HG03520 (cell line): ENCODE measurements around the gene UVRAG.
A peak's percentile ranks its signal among the peaks of the same experiment; 100 is the strongest.

Source experiments
- ATAC-seq: cut with Tn5 transposase; IDR thresholded peaks from one replicate; pipeline ENCODE4 v1.9.1; 2021; ENCODE audit warnings: mild to moderate bottlenecking, moderate library complexity; ENCODE audit not compliant: unreplicated experiment

UVRAG gene

DNA sequence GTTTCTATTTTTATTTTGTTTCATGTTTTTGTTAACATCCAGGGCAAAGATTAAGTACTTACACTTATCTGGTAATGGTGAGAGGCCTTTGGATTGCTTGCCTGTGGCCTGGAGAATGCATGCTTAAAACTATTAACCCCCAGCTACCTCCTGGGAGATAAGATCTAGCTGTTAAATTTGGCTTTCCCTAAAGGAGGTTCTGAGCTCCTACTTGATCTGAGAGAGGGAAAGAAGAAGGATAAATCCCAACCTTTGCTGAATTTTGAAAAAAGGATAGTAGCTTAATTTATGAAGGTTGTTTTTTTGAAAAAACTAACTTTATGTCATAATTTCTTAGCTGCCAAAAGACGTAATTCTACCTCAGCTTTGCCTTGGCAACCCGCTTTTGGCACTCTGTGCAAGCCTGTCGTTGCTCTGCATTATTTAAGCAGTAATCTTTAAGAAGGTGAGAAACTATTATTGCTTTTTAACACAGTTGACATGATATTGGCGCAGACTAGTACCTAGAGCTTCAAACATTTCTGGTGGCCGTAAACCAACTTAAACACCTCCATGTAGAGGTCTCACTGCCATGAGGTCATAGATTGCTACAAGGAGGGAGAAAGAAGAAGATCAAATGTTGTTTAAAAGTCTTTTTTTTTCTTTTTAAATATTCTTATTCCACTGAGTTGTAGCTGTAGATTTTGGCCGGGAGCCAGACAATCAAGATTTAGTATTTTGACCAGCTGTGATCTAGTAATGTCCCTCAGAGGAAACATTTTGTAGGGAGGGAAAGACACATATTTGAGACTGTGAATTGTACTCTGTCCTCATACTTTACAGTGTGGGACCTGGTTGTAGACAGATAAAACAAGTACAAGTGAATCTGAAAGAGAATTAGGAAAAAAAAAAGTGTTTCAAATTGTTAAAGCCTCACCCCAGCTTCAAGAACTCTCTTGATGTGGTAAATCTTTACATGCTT is 316.9 kb downstream of the UVRAG start:
- ATAC-seq, result no peak

DNA sequence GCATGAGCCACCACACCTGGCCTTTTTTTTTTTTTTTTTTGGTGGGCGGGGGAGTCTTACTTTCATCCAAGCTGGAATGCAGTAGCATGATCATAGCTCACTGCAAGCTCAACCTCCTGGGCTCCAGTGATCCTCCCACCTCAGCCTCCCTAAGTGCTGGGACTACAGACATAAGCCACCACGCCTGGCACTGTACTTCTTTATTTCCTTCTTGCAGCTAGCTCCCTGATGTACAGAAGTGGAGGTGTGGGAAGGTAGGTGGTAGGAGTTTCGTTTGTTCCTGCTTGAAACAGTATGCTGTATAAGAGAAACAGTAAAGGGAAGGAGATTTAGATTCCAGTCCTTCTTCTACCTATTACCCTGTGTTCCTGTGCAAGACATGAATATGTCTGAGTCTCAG is 319.2 kb downstream of the UVRAG start:
- ATAC-seq, result no peak

DNA sequence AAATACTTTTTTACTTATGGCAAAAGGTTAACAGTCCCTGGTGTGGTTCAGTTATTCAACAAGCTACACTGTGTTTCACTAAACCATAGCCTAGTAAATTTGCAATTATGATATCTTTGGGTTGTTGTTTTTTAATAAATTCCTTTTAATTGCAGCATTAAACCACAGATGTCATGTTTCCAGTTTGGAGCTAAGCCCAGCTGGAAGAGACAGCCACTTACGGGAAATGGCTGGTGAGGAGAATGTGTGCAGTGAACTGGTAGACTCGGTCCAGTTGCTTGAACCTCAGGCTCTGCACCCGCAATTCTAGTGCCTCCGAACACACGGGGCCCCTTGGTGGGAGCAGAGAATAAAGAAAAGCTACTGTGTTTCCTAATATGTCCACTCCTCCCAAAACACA is 320.5 kb downstream of the UVRAG start:
- ATAC-seq, result no peak

DNA sequence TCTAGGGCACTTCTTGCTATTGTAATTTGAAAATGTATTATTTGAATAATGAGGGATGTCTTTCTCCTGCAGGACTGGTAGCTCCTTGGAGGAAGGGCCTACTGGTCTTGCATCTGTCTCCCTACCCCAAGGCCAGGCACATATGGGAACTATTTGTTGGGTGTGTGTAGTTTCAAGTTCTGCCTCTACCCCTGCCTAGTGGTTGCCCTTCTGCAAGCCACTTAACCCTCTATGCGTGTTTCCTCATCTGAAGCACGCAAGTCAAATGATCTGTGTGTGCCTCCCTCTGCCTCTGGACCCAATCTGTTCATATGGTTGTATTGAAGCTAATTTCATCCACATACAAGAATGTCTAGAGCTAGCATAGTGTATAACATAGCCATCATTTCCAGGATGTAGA is 324.3 kb downstream of the UVRAG start:
- ATAC-seq, result no peak

DNA sequence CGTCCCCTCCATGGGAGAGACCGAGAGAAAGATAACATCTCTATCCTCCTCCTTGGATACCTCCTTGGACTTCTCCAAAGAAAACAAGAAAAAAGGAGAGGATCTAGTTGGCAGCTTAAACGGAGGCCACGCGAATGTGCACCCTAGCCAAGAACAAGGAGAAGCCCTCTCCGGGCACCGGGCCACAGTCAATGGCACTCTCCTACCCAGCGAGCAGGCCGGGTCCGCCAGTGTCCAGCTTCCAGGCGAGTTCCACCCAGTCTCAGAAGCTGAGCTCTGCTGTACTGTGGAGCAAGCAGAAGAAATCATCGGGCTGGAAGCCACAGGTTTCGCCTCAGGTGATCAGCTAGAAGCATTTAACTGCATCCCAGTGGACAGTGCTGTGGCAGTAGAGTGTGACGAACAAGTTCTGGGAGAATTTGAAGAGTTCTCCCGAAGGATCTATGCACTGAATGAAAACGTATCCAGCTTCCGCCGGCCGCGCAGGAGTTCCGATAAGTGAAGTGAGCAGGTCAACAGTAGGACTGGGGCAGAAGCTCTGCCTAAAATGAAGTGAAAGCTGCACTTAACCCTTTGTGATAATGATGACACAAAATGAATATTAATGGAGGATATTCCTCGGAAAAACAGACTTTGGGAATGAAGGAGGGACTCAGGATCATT is 326.0 kb downstream of the UVRAG start:
- no peak for ATAC-seq

DNA sequence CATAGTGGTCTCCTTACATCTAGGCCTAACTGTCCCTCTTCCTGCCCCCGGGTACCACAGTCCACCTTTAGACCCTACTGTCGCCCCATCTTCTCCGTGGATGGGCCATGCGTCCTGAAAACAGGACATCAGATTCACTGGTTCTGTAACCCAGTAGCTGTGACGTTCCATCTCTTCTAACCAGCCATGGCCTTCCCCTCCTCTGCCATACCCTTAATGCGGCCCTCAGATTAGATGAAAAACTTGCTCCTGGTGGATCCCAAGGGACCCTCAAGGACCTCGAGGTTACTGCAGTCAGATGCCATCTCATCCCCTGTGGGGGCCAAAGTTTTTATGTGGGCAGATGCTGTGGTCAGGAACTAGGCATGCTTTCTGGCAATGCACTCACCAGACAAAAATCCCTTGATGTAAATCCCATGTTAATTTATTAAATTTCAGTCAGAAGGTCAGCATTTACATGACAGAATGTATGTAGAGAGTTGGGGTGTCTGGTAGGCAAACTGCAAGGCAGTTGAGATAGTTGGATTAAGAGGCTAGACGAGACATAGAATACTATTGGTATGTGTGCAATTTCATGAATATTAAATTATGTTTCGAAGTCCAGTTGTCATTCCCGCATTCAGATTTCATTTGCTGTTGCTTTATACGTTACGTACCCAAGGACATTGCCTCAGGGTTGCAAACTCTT is 327.0 kb downstream of the UVRAG start:
- ATAC-seq, result no peak

DNA sequence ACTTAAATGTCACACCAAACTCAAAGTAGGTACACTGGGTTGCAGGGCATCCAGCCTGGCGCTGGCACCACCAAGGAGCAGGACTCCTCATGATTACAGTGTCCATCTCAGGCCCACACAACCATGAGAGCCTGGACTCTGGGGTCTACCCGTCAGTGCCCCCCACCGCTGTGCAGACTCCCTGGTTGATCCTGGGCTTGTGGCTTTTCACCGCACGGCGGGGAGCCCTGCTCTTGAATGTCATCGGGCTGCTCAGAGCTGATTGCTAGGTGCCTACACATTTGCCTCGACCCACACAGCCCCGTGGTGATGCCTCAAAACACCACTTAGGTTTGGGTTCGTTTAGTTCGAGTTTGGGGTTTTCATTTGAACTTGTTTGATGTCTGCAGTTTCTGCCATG is 328.3 kb downstream of the UVRAG start:
- no peak for ATAC-seq

DNA sequence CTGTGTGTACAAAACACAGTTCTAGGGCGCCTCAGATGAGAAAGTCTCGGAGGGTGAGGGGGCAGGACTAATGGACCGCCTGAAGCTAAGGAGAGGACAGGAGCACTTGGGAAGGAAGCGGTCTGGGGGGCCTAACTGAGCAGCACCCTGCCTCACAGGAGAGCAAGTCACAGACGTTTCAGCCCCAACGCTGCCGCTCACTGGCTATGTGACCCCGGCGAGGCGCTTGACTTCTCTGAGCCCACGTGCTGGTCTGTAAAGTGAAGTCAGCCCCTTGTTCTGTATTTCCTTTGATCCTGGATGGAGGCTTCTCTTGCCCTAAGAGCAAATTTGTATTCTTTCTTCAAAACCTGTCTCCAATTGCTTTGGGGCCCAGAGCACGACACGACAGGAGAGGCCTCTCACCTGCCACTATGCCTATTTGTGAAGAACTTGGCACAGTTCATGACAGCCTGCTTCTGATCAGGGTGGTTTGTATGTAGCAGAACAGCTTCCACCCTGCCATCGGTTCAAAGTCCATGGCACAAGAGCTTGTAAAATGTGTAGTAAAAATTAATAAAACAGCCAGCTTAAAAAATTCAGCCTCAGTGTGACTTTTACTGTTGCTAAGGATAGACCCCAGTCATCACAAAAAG is 332.2 kb downstream of the UVRAG start:
- ATAC-seq, result no peak

DNA sequence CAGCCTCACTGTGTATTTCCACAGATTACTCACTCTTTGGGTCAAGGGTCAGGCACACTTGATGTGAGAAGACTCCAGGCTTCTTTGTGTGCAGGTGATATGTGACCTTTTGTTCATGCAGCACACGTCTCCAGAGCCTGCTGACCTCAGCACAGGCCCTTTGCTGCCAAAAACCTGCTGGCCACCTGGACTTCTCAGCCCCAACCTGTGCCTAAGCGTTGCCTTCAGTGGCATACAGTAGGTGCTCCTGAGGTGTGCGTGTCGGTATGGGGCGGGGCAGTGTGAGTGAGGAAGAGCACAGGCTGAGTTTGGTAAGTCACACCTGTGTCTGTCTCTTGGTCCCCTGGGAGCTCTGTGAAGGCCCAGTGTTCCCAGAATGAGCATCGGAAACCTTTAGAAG is 333.2 kb downstream of the UVRAG start:
- no peak for ATAC-seq

DNA sequence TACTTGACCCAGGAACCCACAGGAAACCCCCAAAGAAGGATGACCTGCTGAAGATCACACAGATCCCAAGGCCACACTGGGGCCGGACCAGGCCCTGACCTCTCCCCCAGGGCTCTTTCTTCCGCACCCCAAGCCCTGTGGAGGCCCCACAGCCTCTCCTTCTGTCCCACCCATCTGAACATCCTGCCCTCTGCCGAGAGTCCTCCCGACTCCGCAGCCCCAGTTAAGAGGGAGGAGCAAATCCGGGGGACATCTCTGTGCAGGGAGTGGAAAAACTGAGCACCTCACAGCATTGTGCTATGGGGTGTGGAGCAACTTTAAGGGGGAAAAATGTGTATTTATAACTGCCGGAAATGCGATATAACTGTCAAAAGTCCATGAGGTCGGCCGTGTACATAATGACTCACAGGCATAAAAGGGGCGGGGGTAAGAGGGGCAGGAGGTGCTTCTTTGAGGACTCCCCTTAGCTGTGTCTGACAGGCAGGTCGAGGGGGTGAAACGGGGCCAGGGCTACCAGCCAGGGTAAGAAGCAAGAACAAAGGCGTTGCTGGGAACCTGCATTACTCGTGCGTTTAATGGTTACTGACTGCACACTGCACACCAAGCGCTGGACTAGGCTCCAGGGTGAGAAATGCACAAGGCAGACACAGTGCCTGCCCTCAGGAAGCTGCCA is 334.1 kb downstream of the UVRAG start:
- no peak for ATAC-seq

DNA sequence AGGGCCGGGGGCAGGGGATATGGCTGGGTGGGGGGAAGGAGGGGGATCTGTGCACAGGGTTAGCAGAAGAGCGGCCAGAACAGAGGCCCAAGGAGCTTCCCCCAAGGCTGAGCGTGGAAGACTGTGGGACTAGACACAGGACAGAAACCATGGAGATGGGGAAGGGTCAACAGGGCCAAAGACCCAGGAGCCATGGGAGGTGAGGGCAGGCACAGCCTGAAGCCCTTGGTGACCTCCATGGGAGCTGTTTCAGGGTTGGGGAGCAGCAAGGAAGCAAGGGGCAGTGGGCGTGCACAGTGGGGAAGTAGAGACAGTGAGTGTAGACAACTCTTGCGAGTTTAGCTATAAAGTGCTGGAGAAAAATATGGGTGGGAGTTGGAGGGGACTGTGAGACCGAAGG is 334.7 kb downstream of the UVRAG start:
- ATAC-seq, result no peak

DNA sequence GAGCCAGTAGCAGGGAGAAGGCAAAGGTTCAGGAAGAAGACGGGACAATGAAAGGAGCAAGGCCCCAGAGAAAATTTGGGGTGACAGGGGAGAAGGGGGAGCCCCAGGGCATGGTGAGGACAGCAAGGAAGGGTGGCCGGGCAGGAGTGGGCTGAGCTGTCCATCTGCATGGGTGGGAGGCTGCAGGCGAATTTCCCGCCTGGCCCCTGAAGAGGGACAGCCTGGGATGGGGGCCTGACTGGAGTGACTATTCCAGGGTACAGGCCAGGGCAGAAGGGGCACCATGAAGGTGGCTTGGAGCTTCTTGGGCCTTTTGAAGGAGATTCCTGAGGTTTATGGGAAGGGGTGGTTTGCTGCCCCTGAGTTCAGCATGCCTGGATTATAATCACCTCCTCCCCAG is 335.1 kb downstream of the UVRAG start:
- no peak for ATAC-seq

DNA sequence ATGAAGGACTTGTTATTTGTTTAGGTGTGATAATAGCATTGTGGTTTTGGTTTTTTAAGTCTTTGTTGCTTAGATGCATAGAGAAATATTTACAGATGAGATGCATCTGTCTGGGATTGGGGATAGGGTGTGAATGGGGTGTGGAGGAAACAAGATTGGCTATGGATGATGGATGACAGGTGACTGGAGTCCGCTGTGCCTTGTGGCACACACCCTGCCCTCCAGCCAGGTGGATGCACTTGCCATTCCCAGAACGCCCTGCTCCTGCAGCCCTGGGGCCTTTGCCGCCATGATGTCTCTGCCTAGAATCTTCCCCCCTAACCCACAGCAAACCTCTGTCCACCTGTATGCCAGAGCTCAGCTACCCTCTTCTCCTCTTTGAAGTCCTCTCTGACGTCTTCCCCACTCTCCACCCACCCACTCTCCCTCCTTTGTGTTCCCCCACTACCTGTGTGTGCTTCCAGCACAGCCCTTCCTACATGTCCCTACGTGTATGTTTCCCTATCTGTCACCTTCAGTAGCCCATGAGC is 336.6 kb downstream of the UVRAG start:
- ATAC-seq, result no peak

DNA sequence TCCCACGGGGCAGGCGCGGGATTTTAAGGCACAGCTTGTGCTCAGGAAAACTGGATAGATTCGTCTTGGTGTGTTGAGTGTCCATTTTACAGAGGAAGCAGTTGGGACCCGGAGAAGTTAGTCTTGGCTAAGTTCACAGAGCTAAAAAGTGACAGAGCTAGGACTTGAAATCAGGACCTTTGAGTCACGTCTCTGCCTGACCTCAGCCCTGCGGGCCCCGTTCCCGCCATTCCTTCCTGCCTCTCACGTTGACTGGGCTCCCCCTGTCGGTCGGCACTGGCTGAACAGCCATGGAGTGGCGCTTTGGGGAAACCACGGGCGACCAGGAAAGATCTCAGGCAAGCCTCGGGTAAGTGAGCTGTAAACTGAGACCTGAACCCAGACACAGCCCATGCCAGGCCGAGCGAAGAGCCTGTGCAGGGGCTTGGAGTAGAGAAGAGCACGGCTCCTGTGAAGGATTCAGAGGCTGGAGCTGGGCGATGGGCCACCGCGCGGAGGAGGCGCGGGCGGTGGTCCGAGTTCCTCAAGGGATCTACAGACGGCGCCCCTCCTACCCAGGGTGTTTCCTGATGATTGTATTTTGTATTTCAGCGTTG is 337.2 kb downstream of the UVRAG start:
- ATAC-seq, result peak; percentile 66

DNA sequence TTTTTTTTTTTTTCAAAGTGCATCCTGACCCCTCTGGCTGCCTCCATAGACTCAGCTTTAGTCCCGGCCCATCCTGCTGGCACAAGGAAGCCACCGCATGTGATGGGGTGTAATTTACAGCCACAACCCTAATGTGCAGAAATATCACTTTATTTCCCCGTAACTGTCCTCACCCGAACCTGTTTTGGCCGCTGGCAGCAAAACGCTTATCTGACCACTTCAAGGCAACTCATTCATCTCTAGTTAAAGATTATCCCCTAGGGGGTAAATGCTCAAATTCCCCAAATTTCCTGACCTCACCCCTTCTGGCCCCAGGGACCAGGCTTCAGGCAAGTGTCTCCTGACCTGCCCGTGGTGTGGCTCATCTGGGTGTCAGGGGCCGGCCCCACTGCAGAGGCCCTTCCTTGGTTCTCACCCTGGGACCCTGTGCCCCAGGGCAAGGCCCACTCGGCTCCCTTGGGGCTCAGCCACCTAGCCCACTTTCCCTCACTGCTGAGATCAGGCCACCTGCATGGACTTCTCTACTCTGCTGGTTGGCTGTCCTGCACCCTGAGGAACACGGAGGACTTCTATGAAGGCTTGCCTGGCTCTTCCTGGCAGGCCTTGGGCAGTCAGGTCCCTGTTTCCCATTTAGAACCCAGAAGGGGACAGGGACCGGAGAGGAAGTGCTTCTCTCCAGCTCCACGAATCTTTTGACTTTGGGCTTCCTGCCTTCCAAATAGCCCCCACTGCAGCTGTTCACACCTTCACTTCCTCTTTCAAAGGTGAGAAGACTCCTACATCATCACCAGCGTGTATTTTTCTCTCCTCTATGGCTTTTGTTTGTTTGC is 337.9 kb downstream of the UVRAG start:
- ATAC-seq, result peak; percentile 50

DNA sequence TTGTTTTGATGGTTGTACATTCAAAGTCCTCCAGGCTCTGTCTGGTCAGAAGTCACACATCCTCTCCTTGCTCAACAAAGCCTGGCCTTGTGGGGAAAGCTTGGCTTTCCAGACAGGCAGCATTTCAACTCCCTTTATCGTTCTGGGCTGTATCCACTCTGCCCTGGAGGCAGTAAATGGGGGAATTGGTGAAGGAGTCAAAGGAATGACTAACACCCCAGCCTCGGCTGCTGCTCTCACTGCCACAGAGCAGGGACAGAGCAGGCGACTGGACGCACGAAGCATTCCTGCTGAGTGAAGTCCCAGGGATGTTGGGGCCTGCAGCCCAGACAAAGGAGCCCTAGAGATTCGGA is 338.5 kb downstream of the UVRAG start:
- ATAC-seq, result no peak

DNA sequence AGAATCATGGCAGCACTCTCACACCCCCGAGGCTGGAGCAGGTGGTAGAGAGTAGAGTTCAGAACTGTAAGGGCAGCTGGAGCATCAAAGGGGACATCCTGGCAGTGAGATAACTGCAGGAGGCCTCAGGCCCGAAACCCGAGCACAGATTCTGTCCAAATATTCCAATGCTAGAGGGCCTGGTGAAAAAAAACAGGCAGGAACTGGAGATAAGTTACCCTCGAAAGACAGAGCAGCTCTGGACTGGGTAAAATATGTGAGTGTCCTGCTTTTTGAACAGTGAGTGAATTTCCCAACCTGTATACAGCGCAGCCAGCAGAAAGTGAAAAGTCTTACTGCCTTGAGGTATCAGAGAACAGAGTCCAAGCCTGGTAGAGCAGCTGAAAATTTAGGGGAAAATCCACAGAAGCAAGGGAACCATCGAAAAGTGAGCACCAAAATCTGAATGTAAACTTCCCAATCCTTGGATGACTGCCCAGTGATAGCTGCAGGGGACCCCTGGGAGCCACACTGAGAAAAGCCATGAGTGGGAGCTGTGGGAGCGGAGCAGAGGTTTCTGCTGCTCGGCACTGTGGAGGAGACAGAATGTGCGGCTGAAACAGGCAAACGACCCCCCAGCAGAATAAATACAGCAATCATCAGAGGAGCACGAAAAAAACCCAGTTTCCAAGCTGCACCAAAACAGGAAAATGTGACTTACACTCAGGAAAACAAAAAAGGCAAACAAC is 340.7 kb downstream of the UVRAG start:
- no peak for ATAC-seq

DNA sequence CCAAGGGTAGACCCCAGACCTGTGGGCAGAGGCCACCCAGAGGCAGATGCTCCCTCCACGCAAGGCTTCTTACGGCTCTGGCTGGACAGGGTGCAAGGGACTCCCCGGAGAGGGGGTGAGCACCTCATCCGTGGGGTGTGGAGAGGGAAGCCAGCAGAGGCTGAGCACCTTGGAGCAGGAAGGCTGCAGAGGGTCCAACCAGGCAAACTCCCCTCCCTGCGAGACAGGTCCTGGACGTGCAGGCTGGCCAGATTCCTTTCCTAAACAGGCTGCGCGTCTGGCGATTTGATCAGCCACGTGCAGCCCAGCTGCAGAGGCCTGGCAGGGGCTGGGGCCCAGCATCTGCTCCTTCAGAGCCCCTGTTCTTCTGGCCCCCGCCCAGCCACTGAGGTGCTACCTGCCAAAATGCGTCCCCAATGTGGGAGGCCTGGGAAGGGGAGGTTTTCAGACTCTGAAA is 342.0 kb downstream of the UVRAG start:
- ATAC-seq, result no peak

DNA sequence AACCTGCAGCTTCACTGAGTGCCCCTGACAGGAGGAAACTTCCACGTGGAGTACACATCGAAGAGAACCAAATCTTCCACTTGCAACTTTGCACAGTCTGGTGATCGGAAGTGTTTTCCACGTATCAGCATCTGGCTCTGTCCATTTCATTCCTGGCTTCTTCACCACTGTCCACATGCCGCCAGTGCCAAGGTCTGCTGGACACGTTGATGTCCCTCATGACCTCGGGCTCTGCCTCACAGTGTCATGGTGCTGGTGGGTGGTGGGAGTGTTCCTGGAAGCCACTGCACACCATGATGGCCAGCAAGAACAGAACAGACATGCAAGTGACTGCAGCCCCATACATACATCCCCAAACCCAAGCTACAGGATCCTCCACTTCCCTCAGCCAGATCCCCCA is 342.9 kb downstream of the UVRAG start:
- ATAC-seq, result no peak
